Neural progenitor cell (in vitro differentiated cells): ENCODE measurements around the gene HNRNPL. TPM values are rescaled to one million over a fixed set of nuclear protein-coding genes. Genes with fewer than 3 reads are reported as not detected.
"Not testable (repeated sequence)": the region's sequence is repeated elsewhere in the genome, so short reads cannot be mapped to it uniquely, and the experiment has no call there.

Source experiments
- DNase-seq: peaks from one replicate; pipeline ENCODE4 v3.0.0-alpha.2; 2016; ENCODE audit warnings: low spot score
- H2AFZ ChIP-seq: fragments of 200-600 bp; sonication (generic); replicated peaks from 2 replicates; pipeline ENCODE4 v1.6.1; 2016; ENCODE audit warnings: antibody characterized with exemption
- H3F3A ChIP-seq: fragments of 200-600 bp; sonication (generic); 2 replicates; pipeline ENCODE4 v1.6.1; 2016; ENCODE audit warnings: antibody characterized with exemption, low read depth
- H3K27ac ChIP-seq: fragments of 200-600 bp; sonication (generic); 2 replicates; pipeline ENCODE4 v1.5.1; 2016; ENCODE audit warnings: mild to moderate bottlenecking
- H3K27me3 ChIP-seq: fragments of 200-600 bp; sonication (generic); 2 replicates; pipeline ENCODE4 v1.6.1; 2016; ENCODE audit warnings: mild to moderate bottlenecking, moderate library complexity
- H3K36me3 ChIP-seq: fragments of 200-600 bp; sonication (generic); 2 replicates; pipeline ENCODE4 v1.5.1; 2016
- H3K4me1 ChIP-seq: fragments of 200-600 bp; sonication (generic); 2 replicates; pipeline ENCODE4 v1.6.1; 2016; ENCODE audit warnings: mixed run types
- H3K4me2 ChIP-seq: fragments of 200-600 bp; sonication (generic); 2 replicates; pipeline ENCODE4 v1.6.1; 2016
- H3K4me3 ChIP-seq: fragments of 200-600 bp; sonication (generic); 2 replicates; pipeline ENCODE4 v1.5.1; 2016
- H3K79me2 ChIP-seq: fragments of 200-600 bp; sonication (generic); 2 replicates; pipeline ENCODE4 v1.6.1; 2016; ENCODE audit warnings: low read depth
- H3K9ac ChIP-seq: fragments of 200-600 bp; sonication (generic); 2 replicates; pipeline ENCODE4 v1.6.1; 2016
- H3K9me3 ChIP-seq: fragments of 200-600 bp; sonication (generic); 2 replicates; pipeline ENCODE4 v1.5.1; 2016; ENCODE audit warnings: low read depth
- H4K20me1 ChIP-seq: fragments of 200-600 bp; sonication (generic); 2 replicates; pipeline ENCODE4 v1.6.1; 2016; ENCODE audit warnings: low read depth
- H3K27ac Mint-ChIP-seq: 3 replicates; pipeline ENCODE4 v1.8.0; 2021; ENCODE audit warnings: mixed read lengths
- H3K27me3 Mint-ChIP-seq: 2 replicates; pipeline ENCODE4 v1.8.0; 2022; ENCODE audit warnings: low read depth, mild to moderate bottlenecking, inconsistent platforms, moderate library complexity, mixed read lengths; ENCODE audit not compliant: insufficient read depth
- H3K36me3 Mint-ChIP-seq: 3 replicates; pipeline ENCODE4 v1.8.0; 2021; ENCODE audit warnings: mixed read lengths
- H3K4me1 Mint-ChIP-seq: 3 replicates; pipeline ENCODE4 v1.8.0; 2021; ENCODE audit warnings: mixed read lengths
- H3K4me3 Mint-ChIP-seq: 3 replicates; pipeline ENCODE4 v1.8.0; 2021; ENCODE audit warnings: mild to moderate bottlenecking, moderate library complexity, mixed read lengths
- H3K9me3 Mint-ChIP-seq: 3 replicates; pipeline ENCODE4 v1.8.0; 2020; ENCODE audit warnings: mixed read lengths
- EZH2 ChIP-seq: fragments of 200-600 bp; sonication (generic); IDR thresholded peaks from 2 replicates; pipeline ENCODE4 v1.6.1; 2017; ENCODE audit warnings: antibody characterized with exemption, mild to moderate bottlenecking, moderate library complexity
- EZH2phosphoT487 ChIP-seq: fragments of 200-600 bp; sonication (generic); IDR thresholded peaks from 2 replicates; pipeline ENCODE4 v1.6.1; 2017; ENCODE audit warnings: antibody characterized with exemption
- total RNA-seq: library from RNA; depleted of rRNA; stranded (reverse); fragments of >200 nt; gene quantifications from 2 replicates; pipeline ENCODE4 v1.2.3, GENCODE V29; 2015; ENCODE audit warnings: low replicate concordance
- TF ChIP-seq, protein P1 (sequence below): fragments of 200-600 bp; sonication (generic); IDR thresholded peaks from 2 replicates; pipeline ENCODE4 v1.5.1; 2017; ENCODE audit warnings: antibody characterized with exemption, mild to moderate bottlenecking

HNRNPL gene
- total RNA-seq, 1 donor from 2014 or later: 436 TPM

DNA sequence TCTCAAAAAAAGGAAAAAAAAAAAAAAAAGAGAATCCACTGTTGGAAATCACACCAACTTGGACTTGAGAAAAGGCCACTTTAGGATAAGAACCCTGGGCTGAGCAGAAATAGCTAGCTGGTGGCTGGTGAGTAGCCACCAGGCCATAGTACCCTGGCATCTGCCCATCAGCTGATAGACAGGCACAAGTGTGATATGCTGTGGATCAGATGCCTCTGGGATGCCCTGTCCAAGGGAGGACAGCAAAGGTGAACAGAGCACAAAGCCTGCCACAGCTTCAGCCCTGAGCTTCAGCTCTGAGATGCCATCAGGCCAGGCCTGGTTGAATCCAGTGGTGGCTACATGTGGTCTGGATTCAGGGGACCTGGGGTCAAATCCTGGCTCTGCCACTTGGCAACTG is 40.9 kb upstream of the HNRNPL start:
- Histone ChIP-seq H3K9ac (no peak overlapping the region), H3F3A (peaks cover 4% of the 10 kb centered on the region), H3K36me3 (no peaks in the 10 kb centered on the region), H3K27ac (no peak overlapping the region), H3K9me3 (no peaks in the 10 kb centered on the region), H3K79me2 (no peaks in the 10 kb centered on the region), H3K4me3 (no peak overlapping the region), H3K4me1 (no peaks in the 10 kb centered on the region), H4K20me1 (no peaks in the 10 kb centered on the region), H3K4me2 (no peak overlapping the region), H3K27me3 (no peaks in the 10 kb centered on the region), H2AFZ (no peak overlapping the region)
- Mint-ChIP-seq H3K27ac (no peak overlapping the region), H3K4me1 (peaks cover 3% of the 10 kb centered on the region), H3K27me3 (peaks cover 2% of the 10 kb centered on the region), H3K36me3 (no peaks in the 10 kb centered on the region), H3K9me3 (no peaks in the 10 kb centered on the region), H3K4me3 (no peak overlapping the region)
- TF ChIP-seq, protein P1, sequence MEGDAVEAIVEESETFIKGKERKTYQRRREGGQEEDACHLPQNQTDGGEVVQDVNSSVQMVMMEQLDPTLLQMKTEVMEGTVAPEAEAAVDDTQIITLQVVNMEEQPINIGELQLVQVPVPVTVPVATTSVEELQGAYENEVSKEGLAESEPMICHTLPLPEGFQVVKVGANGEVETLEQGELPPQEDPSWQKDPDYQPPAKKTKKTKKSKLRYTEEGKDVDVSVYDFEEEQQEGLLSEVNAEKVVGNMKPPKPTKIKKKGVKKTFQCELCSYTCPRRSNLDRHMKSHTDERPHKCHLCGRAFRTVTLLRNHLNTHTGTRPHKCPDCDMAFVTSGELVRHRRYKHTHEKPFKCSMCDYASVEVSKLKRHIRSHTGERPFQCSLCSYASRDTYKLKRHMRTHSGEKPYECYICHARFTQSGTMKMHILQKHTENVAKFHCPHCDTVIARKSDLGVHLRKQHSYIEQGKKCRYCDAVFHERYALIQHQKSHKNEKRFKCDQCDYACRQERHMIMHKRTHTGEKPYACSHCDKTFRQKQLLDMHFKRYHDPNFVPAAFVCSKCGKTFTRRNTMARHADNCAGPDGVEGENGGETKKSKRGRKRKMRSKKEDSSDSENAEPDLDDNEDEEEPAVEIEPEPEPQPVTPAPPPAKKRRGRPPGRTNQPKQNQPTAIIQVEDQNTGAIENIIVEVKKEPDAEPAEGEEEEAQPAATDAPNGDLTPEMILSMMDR: no peak
- TF ChIP-seq EZH2: no peak
- no peak for TF ChIP-seq EZH2phosphoT487
- no peak for DNase-seq

DNA sequence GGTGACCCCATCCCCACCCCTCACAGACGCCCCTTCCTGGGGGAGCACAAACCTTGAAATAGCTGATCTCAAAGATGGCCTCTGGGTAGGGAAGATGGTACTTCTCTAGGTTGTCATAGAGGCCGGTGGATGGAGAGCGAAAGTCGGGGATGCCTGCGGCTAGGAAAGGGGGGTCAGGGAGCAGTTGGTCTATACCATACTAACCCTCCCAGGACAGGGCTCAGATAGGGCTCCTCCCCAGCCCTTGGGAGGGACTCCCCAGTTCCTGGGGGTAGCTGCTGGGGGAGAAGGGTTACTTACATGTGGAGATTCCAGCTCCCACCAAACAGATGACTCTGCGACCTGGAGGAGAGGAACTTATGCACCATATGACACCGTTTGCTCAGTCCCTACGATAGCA is 40.0 kb upstream of the HNRNPL start:
- no peak overlapping the region for H3K4me3 ChIP-seq
- no peaks in the 10 kb centered on the region for H3K27me3 ChIP-seq
- no peak overlapping the region for H3K4me2 ChIP-seq
- peaks cover 3% of the 10 kb centered on the region for H3K4me1 Mint-ChIP-seq
- H3K4me3 Mint-ChIP-seq: no peak overlapping the region
- no peak overlapping the region for H3K27ac Mint-ChIP-seq
- peaks cover 3% of the 10 kb centered on the region for H3K27me3 Mint-ChIP-seq
- no peak for TF ChIP-seq EZH2
- TF ChIP-seq EZH2phosphoT487: no peak
- TF ChIP-seq, protein P1: no peak
- H3K9me3 ChIP-seq: no peaks in the 10 kb centered on the region
- H3K36me3 ChIP-seq: no peaks in the 10 kb centered on the region
- H3K27ac ChIP-seq: no peak overlapping the region
- H3F3A ChIP-seq: peaks cover 4% of the 10 kb centered on the region
- no peaks in the 10 kb centered on the region for H4K20me1 ChIP-seq
- H3K79me2 ChIP-seq: no peaks in the 10 kb centered on the region
- no peaks in the 10 kb centered on the region for H3K36me3 Mint-ChIP-seq
- no peak overlapping the region for H2AFZ ChIP-seq
- no peak for DNase-seq
- H3K9ac ChIP-seq: no peak overlapping the region
- no peaks in the 10 kb centered on the region for H3K4me1 ChIP-seq
- H3K9me3 Mint-ChIP-seq: no peaks in the 10 kb centered on the region

- TF ChIP-seq EZH2: no peak
- H3K9me3 Mint-ChIP-seq: no peaks in the 10 kb centered on the region
- no peaks in the 10 kb centered on the region for H3K9me3 ChIP-seq
These were observed 39.1 kb upstream of the HNRNPL start for GRCh38 chr19:38888876-38889275.

GRCh38 chr19:38884691-38885090 is 34.9 kb upstream of the HNRNPL start:
- not testable (repeated sequence) for H3K9me3 ChIP-seq, H3K9me3 Mint-ChIP-seq, H3K27me3 Mint-ChIP-seq, H3K4me2 ChIP-seq, H3K27ac ChIP-seq, H3K27ac Mint-ChIP-seq, H3K4me3 ChIP-seq, H3K36me3 ChIP-seq, H3K36me3 Mint-ChIP-seq, H3K4me1 ChIP-seq, DNase-seq, H3K9ac ChIP-seq, H3F3A ChIP-seq, H3K27me3 ChIP-seq, H3K4me3 Mint-ChIP-seq, H3K4me1 Mint-ChIP-seq, H2AFZ ChIP-seq, H3K79me2 ChIP-seq, H4K20me1 ChIP-seq

More at GRCh38 chr19:38888876-38889275, 39.1 kb upstream of the HNRNPL start:
- Histone ChIP-seq H3F3A (peaks cover 4% of the 10 kb centered on the region), H4K20me1 (no peaks in the 10 kb centered on the region), H3K4me2 (no peak overlapping the region), H3K36me3 (no peaks in the 10 kb centered on the region), H3K9ac (no peak overlapping the region), H3K27me3 (no peaks in the 10 kb centered on the region), H3K4me1 (no peaks in the 10 kb centered on the region), H3K4me3 (no peak overlapping the region), H3K79me2 (no peaks in the 10 kb centered on the region), H3K27ac (no peak overlapping the region), H2AFZ (no peak overlapping the region)
- peaks cover 4% of the 10 kb centered on the region for H3K27me3 Mint-ChIP-seq
- H3K4me3 Mint-ChIP-seq: no peak overlapping the region
- H3K27ac Mint-ChIP-seq: no peak overlapping the region
- no peaks in the 10 kb centered on the region for H3K36me3 Mint-ChIP-seq
- peaks cover 3% of the 10 kb centered on the region for H3K4me1 Mint-ChIP-seq
- DNase-seq: no peak
